ENCODE measurements around the gene KCTD21.
"Not testable (repeated sequence)": the region's sequence is repeated elsewhere in the genome, so short reads cannot be mapped to it uniquely, and the experiment has no call there.

Gene KCTD21

GRCh38 chr11:78187366-78188285 lies 800 bp downstream of the KCTD21 start:
- no peak for DNase-seq (ENCODE audit: low read depth)
- peak overlapping the region; percentile 91 for H3K4me3 ChIP-seq (replicated peaks; ENCODE audit: low read depth, low read length)
- no peak for TF ChIP-seq CTCF (IDR thresholded peaks at IDR 0.05; ENCODE audit: low read length, missing control alignments)

- no peak overlapping the region for H3K4me3 ChIP-seq (replicated peaks; ENCODE audit: low read depth, low read length)
- peak; percentile 56 for DNase-seq (ENCODE audit: low read depth)
- TF ChIP-seq CTCF (IDR thresholded peaks at IDR 0.05; ENCODE audit: low read length, missing control alignments): no peak
Observed at GRCh38 chr11:78181185-78181584, 7.2 kb downstream of the KCTD21 start.

GRCh38 chr11:78180751-78181150 lies 7.7 kb downstream of the KCTD21 start:
- H3K4me3 ChIP-seq (replicated peaks; ENCODE audit: low read depth, low read length): no peak overlapping the region
- TF ChIP-seq CTCF (IDR thresholded peaks at IDR 0.05; ENCODE audit: low read length, missing control alignments): no peak
- DNase-seq (ENCODE audit: low read depth): no peak

- TF ChIP-seq CTCF (IDR thresholded peaks at IDR 0.05; ENCODE audit: low read length, missing control alignments): no peak
- no peak overlapping the region for H3K4me3 ChIP-seq (replicated peaks; ENCODE audit: low read depth, low read length)
- no peak for DNase-seq (ENCODE audit: low read depth)
Observed at GRCh38 chr11:78179459-78180071, 8.9 kb downstream of the KCTD21 start.

- no peak for DNase-seq (ENCODE audit: low read depth)
- TF ChIP-seq CTCF (IDR thresholded peaks at IDR 0.05; ENCODE audit: low read length, missing control alignments): no peak
- no peak overlapping the region for H3K4me3 ChIP-seq (replicated peaks; ENCODE audit: low read depth, low read length)
Observed at GRCh38 chr11:78177216-78177615, 11.2 kb downstream of the KCTD21 start.

- no peak for TF ChIP-seq CTCF (IDR thresholded peaks at IDR 0.05; ENCODE audit: low read length, missing control alignments)
- DNase-seq (ENCODE audit: low read depth): no peak
- no peak overlapping the region for H3K4me3 ChIP-seq (replicated peaks; ENCODE audit: low read depth, low read length)
Observed at GRCh38 chr11:78176605-78177141, 11.8 kb downstream of the KCTD21 start.

- not testable (repeated sequence) for H3K4me3 ChIP-seq (replicated peaks; ENCODE audit: low read depth, low read length); DNase-seq (ENCODE audit: low read depth)
Observed at GRCh38 chr11:78175862-78176261, 12.6 kb downstream of the KCTD21 start.
